Tibial nerve (tissue), 4 donors: ENCODE measurements around the gene SYNPO2. TPM values are rescaled to one million over a fixed set of nuclear protein-coding genes. Genes with fewer than 3 reads are reported as not detected.
A peak's percentile ranks its signal among the peaks of the same experiment; 100 is the strongest.
"Not testable (repeated sequence)": the region's sequence is repeated elsewhere in the genome, so short reads cannot be mapped to it uniquely, and the experiment has no call there.

Experiments used
- DNase-seq, 2 donors: peaks; one replicate each; pipeline ENCODE4 v3.0.0-alpha.2; 2019; ENCODE audit warnings: low spot score in 2 of 2
- H3K27ac ChIP-seq, 4 donors: fragments of 200-600 bp; sonication (generic) in 3 of 4; one replicate each; pipeline ENCODE4 v1.5.1; 2017 to 2019; ENCODE audit warnings: mild to moderate bottlenecking in 1 of 4
- H3K27me3 ChIP-seq, 2 donors: fragments of 200-600 bp; sonication (generic) in 1 of 2; one replicate each; pipeline versions ENCODE4 v1.5.1 to v1.6.0; 2017 to 2019
- H3K36me3 ChIP-seq, 3 donors: fragments of 200-600 bp; sonication (generic); one replicate each; pipeline ENCODE4 v1.5.1; 2018 to 2019
- H3K4me1 ChIP-seq, 4 donors: fragments of 200-600 bp; sonication (generic) in 3 of 4; one replicate each; pipeline ENCODE4 v1.5.1; 2017 to 2019
- H3K4me3 ChIP-seq, 4 donors: fragments of 200-600 bp; sonication (generic) in 3 of 4; one replicate each; pipeline ENCODE4 v1.5.1; 2017 to 2019; ENCODE audit warnings: mild to moderate bottlenecking in 1 of 4, moderate library complexity in 1 of 4
- H3K9me3 ChIP-seq, 4 donors: fragments of 200-600 bp; sonication (generic) in 3 of 4; one replicate each; pipeline ENCODE4 v1.5.1; 2017 to 2019
- CTCF ChIP-seq, 5 experiments: fragments of 200-600 bp in 3 of 5; fragments of 450-650 bp in 2 of 5; sonication (generic) in 3 of 5; IDR thresholded peaks; one replicate each; pipeline ENCODE4 v1.5.1; 2016 to 2019; ENCODE audit warnings: antibody characterized with exemption in 5 of 5, mild to moderate bottlenecking in 3 of 5, moderate library complexity in 2 of 5
- EP300 ChIP-seq, 2 donors: sonication (generic); formaldehyde crosslinking; IDR thresholded peaks; one replicate each; pipeline ENCODE4 v1.6.1; 2017; ENCODE audit warnings: antibody characterized with exemption in 2 of 2, mild to moderate bottlenecking in 1 of 2
- POLR2A ChIP-seq, 2 donors: fragments of 450-650 bp; IDR thresholded peaks; one replicate each; pipeline ENCODE4 v1.6.1; 2017; ENCODE audit warnings: antibody characterized with exemption in 2 of 2, mild to moderate bottlenecking in 2 of 2, moderate library complexity in 2 of 2
- WGBS, 2 donors: methylation state at CpG; one replicate each; pipeline ENCODE4 v1.1.5; 2018; 5-methylcytosine and 5-hydroxymethylcytosine counted together
- total RNA-seq, 4 donors: library from RNA; depleted of rRNA; stranded (reverse); fragments of >200 nt; gene quantifications; one replicate each; pipeline ENCODE4 v1.1.0, GENCODE V29; 2016

SYNPO2 gene
- total RNA-seq, 4 donors from 2014 or later: 118 to 177 (median 138) TPM

DNA sequence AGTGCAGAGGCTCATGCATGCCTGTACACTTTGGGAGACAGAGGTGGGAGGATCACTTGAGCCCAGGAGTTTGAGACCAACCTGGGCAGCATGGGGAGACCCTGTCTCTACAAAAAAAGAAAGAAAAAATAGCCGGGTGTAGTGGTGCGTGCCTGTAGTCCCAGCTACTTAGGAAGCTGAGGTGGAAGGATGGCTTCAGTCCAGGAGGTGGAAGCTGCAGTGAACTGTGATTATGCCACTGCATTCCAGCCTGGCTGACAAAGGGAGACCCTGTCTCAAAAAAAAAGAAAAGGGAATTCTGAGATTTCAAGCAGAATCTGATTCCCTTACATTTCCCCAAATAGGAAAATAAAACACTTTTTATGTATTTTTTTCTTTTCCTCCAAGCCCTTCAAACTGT lies 83.5 kb downstream of the SYNPO2 start:
- WGBS, 2 donors: 53 to 81% methylated on average over 2 of the region's 2 CpGs
- H3K27me3 ChIP-seq: no peaks in the 10 kb centered on the region
- peaks cover 0 to 51% (median 22%) of the 10 kb centered on the region in 4 donors for H3K4me1 ChIP-seq
- no peak overlapping the region for H3K4me3 ChIP-seq
- no peaks in the 10 kb centered on the region for H3K9me3 ChIP-seq
- TF ChIP-seq EP300 (IDR thresholded peaks at IDR 0.05) (no peak), CTCF (IDR thresholded peaks at IDR 0.05) (no peak), POLR2A (IDR thresholded peaks at IDR 0.05) (no peak)
- no peak for DNase-seq
- H3K27ac ChIP-seq: peak overlapping the region in 1 of 4 donors; percentile 40
- H3K36me3 ChIP-seq: no peaks in the 10 kb centered on the region

DNA sequence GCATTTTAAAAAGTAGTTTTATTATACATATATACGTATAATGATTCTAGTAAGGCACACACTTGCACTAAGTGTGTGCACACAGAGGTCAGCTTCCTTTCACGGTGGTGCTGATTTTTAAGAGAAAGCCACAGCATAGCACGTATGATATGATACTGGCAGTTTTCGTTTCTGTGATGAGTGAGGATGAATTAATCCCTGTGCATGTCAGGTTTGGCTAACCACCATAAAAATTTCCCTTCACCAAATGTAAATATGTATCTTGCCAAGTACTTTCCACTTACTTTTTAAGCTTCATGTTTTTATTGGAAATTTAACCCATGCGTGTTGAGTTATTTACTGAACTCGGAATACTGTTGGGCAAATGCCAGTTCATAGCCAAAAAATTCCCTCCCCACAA lies 84.6 kb downstream of the SYNPO2 start:
- no peaks in the 10 kb centered on the region for H3K27me3 ChIP-seq
- H3K9me3 ChIP-seq: no peaks in the 10 kb centered on the region
- TF ChIP-seq EP300 (IDR thresholded peaks at IDR 0.05) (no peak), POLR2A (IDR thresholded peaks at IDR 0.05) (no peak), CTCF (IDR thresholded peaks at IDR 0.05) (no peak)
- no peak for DNase-seq
- whole genome bisulfite sequencing, 2 donors: 56 to 59% methylated on average over 6 of the region's 6 CpGs
- H3K27ac ChIP-seq: no peak overlapping the region
- no peak overlapping the region for H3K4me3 ChIP-seq
- peaks cover 0 to 40% (median 16%) of the 10 kb centered on the region in 4 donors for H3K4me1 ChIP-seq
- no peaks in the 10 kb centered on the region for H3K36me3 ChIP-seq

GRCh38 chr4:118974758-118975157 lies 86.1 kb downstream of the SYNPO2 start:
- peaks cover 0 to 27% (median 3%) of the 10 kb centered on the region in 4 donors for H3K4me1 ChIP-seq
- DNase-seq: no peak
- 60 to 62% methylated on average over 2 of the region's 2 CpGs for WGBS, 2 donors
- H3K4me3 ChIP-seq: no peak overlapping the region
- H3K36me3 ChIP-seq: no peaks in the 10 kb centered on the region
- no peak overlapping the region for H3K27ac ChIP-seq
- no peaks in the 10 kb centered on the region for H3K27me3 ChIP-seq
- TF ChIP-seq CTCF (IDR thresholded peaks at IDR 0.05) (no peak), EP300 (IDR thresholded peaks at IDR 0.05) (no peak), POLR2A (IDR thresholded peaks at IDR 0.05) (no peak)
- no peaks in the 10 kb centered on the region for H3K9me3 ChIP-seq

GRCh38 chr4:118975449-118976192 lies 87.0 kb downstream of the SYNPO2 start:
- no peak overlapping the region for H3K27ac ChIP-seq
- H3K36me3 ChIP-seq: no peaks in the 10 kb centered on the region
- DNase-seq: no peak
- TF ChIP-seq POLR2A (IDR thresholded peaks at IDR 0.05) (no peak), EP300 (IDR thresholded peaks at IDR 0.05) (no peak), CTCF (IDR thresholded peaks at IDR 0.05) (no peak)
- H3K27me3 ChIP-seq: no peaks in the 10 kb centered on the region
- H3K4me3 ChIP-seq: no peak overlapping the region
- WGBS, 2 donors: 88 to 94% methylated on average over 7 of the region's 7 CpGs
- H3K9me3 ChIP-seq: no peaks in the 10 kb centered on the region
- H3K4me1 ChIP-seq: peaks cover 0 to 23% (median 3%) of the 10 kb centered on the region in 4 donors

DNA sequence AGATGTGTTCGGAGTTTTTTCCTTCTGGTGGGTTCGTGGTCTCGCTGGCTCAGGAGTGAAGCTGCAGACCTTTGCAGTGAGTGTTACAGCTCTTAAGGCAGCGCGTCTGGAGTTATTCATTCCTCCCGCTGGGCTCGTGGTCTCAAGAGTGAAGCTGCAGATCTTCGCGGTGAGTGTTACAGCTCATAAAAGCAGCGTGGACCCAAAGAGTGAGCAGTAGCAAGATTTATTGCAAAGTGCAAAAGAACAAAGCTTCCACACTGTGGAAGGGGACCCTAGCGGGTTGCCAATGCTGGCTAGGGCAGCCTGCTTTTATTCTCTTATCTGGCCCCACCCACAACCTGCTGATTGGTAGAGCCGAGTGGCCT lies 87.5 kb downstream of the SYNPO2 start:
- H3K27me3 ChIP-seq, H3K36me3 ChIP-seq, H3K9me3 ChIP-seq, H3K27ac ChIP-seq, DNase-seq, H3K4me3 ChIP-seq: not testable (repeated sequence)
- H3K4me1 ChIP-seq: peaks cover 0 to 25% (median 3%) of the 10 kb centered on the region in 4 donors
- WGBS, 2 donors: 89 to 90% methylated on average over 12 of the region's 12 CpGs

DNA sequence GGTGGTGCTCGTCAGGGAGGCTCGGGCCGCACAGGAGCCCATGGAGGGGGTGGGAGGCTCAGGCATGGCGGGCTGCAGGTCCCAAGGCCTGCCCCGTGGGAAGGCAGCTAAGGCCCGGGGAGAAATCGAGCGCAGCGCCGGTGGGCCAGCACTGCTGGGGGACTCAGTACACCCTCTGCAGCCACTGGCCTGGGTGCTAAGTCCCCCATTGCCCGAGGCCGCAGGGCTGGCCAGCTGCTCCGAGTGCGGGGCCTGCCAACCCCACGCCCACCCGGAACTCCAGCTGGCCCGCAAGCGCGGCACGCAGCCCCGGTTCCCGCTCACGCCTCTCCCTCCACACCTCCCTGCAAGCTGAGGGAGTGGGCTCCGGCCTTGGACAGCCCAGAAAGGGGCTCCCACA lies 88.4 kb downstream of the SYNPO2 start:
- H3K9me3 ChIP-seq, H3K27ac ChIP-seq, H3K27me3 ChIP-seq, H3K4me3 ChIP-seq, H3K36me3 ChIP-seq, DNase-seq: not testable (repeated sequence)
- H3K4me1 ChIP-seq: peaks cover 0 to 26% (median 3%) of the 10 kb centered on the region in 4 donors
- 83 to 95% methylated on average over 15 to 18 of the region's 24 CpGs for WGBS, 2 donors
